ENCODE results near the gene CFAP99. TPM values are rescaled to one million over a fixed set of nuclear protein-coding genes. Genes with fewer than 3 reads are reported as not detected.

The CFAP99 gene
- total and polyA plus RNA-seq, 2 of the 8 experiments (the other 6 are each of a cell fraction or from before 2014, with no cell fraction given) = not detected

GRCh38 chr4:2385516-2385915 lies 33.2 kb upstream of the CFAP99 start:
- Histone ChIP-seq H2BK5ac (ENCODE audit: low read depth, low read length) (no peak overlapping the region), H3K14ac (ENCODE audit: insufficient read length) (no peak overlapping the region), H3K4me1 (replicated peaks in 1 of 4; ENCODE audit: control insufficient read depth in 3 of 4, insufficient read depth in 4 of 4, low read length in 3 of 4) (peaks cover 0 to 12% (median 0%) of the 10 kb centered on the region in 4 experiments; a peak in 3 of 7 replicates), H2AFZ (ENCODE audit: low read length) (no peak overlapping the region), H4K8ac (ENCODE audit: extremely low read depth, insufficient read depth, low read length) (no peak overlapping the region), H3K23me2 (ENCODE audit: low read depth, low read length) (no peaks in the 10 kb centered on the region), H2BK20ac (ENCODE audit: low read length) (no peak overlapping the region), H3K9me3 (ENCODE audit: insufficient read depth in 2 of 2, low read depth in 1 of 2, low read length in 1 of 2) (no peaks in the 10 kb centered on the region), H2BK120ac (replicated peaks; ENCODE audit: low read depth, low read length) (no peak overlapping the region), H3K27ac (ENCODE audit: low read depth, low read length) (no peak overlapping the region), H2AK5ac (ENCODE audit: low read depth, low read length) (no peak overlapping the region), H3K4me2 (ENCODE audit: insufficient read depth in 1 of 2, low read depth in 2 of 2, low read length in 2 of 2) (no peak overlapping the region), H3K27me3 (replicated peaks in 1 of 4; ENCODE audit: control insufficient read depth in 3 of 4, extremely low read depth in 1 of 4, insufficient read depth in 3 of 4, low read length in 3 of 4) (no peaks in the 10 kb centered on the region), H4K20me1 (replicated peaks in 1 of 2; ENCODE audit: control insufficient read depth in 1 of 2, insufficient read depth in 2 of 2, low read length in 2 of 2) (no peaks in the 10 kb centered on the region), H4K5ac (ENCODE audit: insufficient read length, low read depth, low read length) (no peak overlapping the region), H3K9ac (replicated peaks in 1 of 4; ENCODE audit: extremely low read depth in 1 of 4, low read depth in 3 of 4, low read length in 3 of 4) (no peak overlapping the region), H3K56ac (replicated peaks; ENCODE audit: insufficient read length, low read depth, low read length) (no peak overlapping the region), H3K4ac (replicated peaks; ENCODE audit: insufficient read length, low read depth, low read length) (no peak overlapping the region), H2BK12ac (ENCODE audit: low read depth, low read length) (no peak overlapping the region), H3K79me1 (ENCODE audit: low read depth, low read length) (no peaks in the 10 kb centered on the region; the same call in 1 of the 2 replicates), H3K79me2 (ENCODE audit: control insufficient read depth in 1 of 2, insufficient read depth in 2 of 2, low read length in 2 of 2) (no peaks in the 10 kb centered on the region), H3K23ac (ENCODE audit: insufficient read length) (no peak overlapping the region), H4K91ac (replicated peaks; ENCODE audit: insufficient read length, low read length) (no peak overlapping the region), H3K4me3 (ENCODE audit: extremely low read depth in 1 of 4, insufficient read depth in 2 of 4, low read depth in 3 of 4, low read length in 4 of 4) (no peak overlapping the region), H3K36me3 (ENCODE audit: control insufficient read depth in 2 of 4, insufficient read depth in 4 of 4, low read length in 3 of 4) (no peaks in the 10 kb centered on the region), H3K18ac (ENCODE audit: extremely low read depth, low read length) (no peak overlapping the region), H2BK15ac (ENCODE audit: low read length) (no peak overlapping the region)
- CTCF ChIA-PET (ENCODE audit: partially characterized antibody) = interaction anchor here (1.3 kb wide), 1 partner anchor 10 kb away, joined by 3 read pairs; no protein-coding TSS in a partner anchor
- TF ChIP-seq TCF12 (IDR thresholded peaks at IDR 0.05; ENCODE audit: low read depth, low read length) (no peak), JUN (IDR thresholded peaks at IDR 0.05; ENCODE audit: low read depth, low read length) (no peak)
- POLR2A ChIA-PET (ENCODE audit: partially characterized antibody) = no interaction called here
- WGBS, 2 experiments (ENCODE audit: extremely low coverage in 1 of 2, insufficient coverage in 1 of 2, insufficient read length in 1 of 2, insufficient replicate concordance in 2 of 2, low coverage in 1 of 2, low lambda C conversion rate in 2 of 2, missing lambda C conversion rate in 1 of 2) = 84% methylated on average over 8 of the region's 8 CpGs; no CpG with 5 or more reads in 1 of the 2 experiments
- DNase-seq (ENCODE audit: low read depth in 1 of 2, low spot score in 2 of 2) (no peak), FAIRE-seq (no peak)

Data from H1 (cell line).